GM12878 (cell line): Measurements from ENCODE around the gene TARBP2. TPM values are rescaled to one million over a fixed set of nuclear protein-coding genes. Genes with fewer than 3 reads are reported as not detected.

Experiments
- ATAC-seq: fragments of 200-7000 bp; cut with Tn5 transposase; 3 replicates; pipeline ENCODE4 v1.9.1; 2020; ENCODE audit warnings: mild to moderate bottlenecking, moderate library complexity
- BruUV-seq: library from RNA; stranded (reverse); fragments of 400-500 nt; replicated peaks from 2 replicates; lab custom pipeline; 2021; lab: Mats Ljungman, UMichigan
- CTCF ChIA-PET: fragments of 300-600 bp; sonication (Branson Sonifier 250); formaldehyde crosslinking; extraction: SDS; loops from one replicate; lab custom pipeline; 2021; ENCODE audit warnings: inconsistent platforms; lab: Yijun Ruan, JAX
- POLR2A ChIA-PET: fragments of 350-600 bp; formaldehyde crosslinking; extraction: SDS; loops from one replicate; lab custom pipeline; 2021; ENCODE audit warnings: inconsistent platforms; lab: Charles Lee
- RAD21 ChIA-PET: fragments of 300-600 bp; sonication (Branson Sonifier 250); formaldehyde crosslinking; loops from one replicate; lab custom pipeline; 2023; ENCODE audit warnings: antibody characterized with exemption; ENCODE audit not compliant: unreplicated experiment; lab: Charles Lee
- SMC1A ChIA-PET: fragments of 300-600 bp; sonication (Branson Sonifier 250); formaldehyde crosslinking; loops from one replicate; lab custom pipeline; 2023; ENCODE audit not compliant: unreplicated experiment, uncharacterized antibody; lab: Charles Lee
- DNase-seq: peaks from one replicate; pipeline ENCODE4 v3.0.0-alpha.2; 2011; ENCODE audit warnings: low read depth, low spot score
- FAIRE-seq: peaks from 3 replicates; lab custom pipeline; 2011; peaks lifted over from hg19 to GRCh38; lab: Jason Lieb, UNC
- H2AFZ ChIP-seq: 2 replicates; pipeline ENCODE4 v1.6.0; 2011; ENCODE audit warnings: low read depth, low read length, control low read depth; ENCODE audit not compliant: control insufficient read depth
- H3K27ac ChIP-seq: 2 replicates; pipeline ENCODE4 v1.5.1; 2011; ENCODE audit warnings: control low read depth; ENCODE audit not compliant: control insufficient read depth, insufficient read depth
- H3K27me3 ChIP-seq, 2 experiments: replicated peaks in 1 of 2; 2 replicates each; pipeline versions ENCODE4 v1.6.0 to v1.6.1; 2011; ENCODE audit warnings: low read length in 1 of 2; ENCODE audit not compliant: control insufficient read depth in 2 of 2, insufficient read depth in 2 of 2
- H3K36me3 ChIP-seq, 2 experiments: 2 replicates each; pipeline ENCODE4 v1.5.1; 2011; ENCODE audit warnings: low read length in 1 of 2; ENCODE audit not compliant: control insufficient read depth in 2 of 2, insufficient read depth in 2 of 2
- H3K4me1 ChIP-seq: 2 replicates; pipeline ENCODE4 v1.6.1; 2011; ENCODE audit warnings: mild to moderate bottlenecking, low read length, moderate library complexity, mixed read lengths; ENCODE audit not compliant: control insufficient read depth, insufficient read depth
- H3K4me2 ChIP-seq: 2 replicates; pipeline ENCODE4 v1.6.0; 2011; ENCODE audit warnings: control low read depth; ENCODE audit not compliant: control insufficient read depth, insufficient read depth
- H3K4me3 ChIP-seq: fragments of 200-600 bp; sonication (generic); 2 replicates; pipeline ENCODE4 v1.5.1; 2016
- H3K79me2 ChIP-seq: 2 replicates; pipeline ENCODE4 v1.6.0; 2011; ENCODE audit warnings: low read length; ENCODE audit not compliant: control insufficient read depth, insufficient read depth
- H3K9ac ChIP-seq: 2 replicates; pipeline ENCODE4 v1.8.0; 2011; ENCODE audit warnings: low read length, control low read depth, mixed read lengths; ENCODE audit not compliant: control insufficient read depth, insufficient read depth
- H3K9me3 ChIP-seq: replicated peaks from 3 replicates; pipeline ENCODE4 v1.5.1; 2011; ENCODE audit warnings: mild to moderate bottlenecking, low read length; ENCODE audit not compliant: control insufficient read depth, insufficient read depth
- H4K20me1 ChIP-seq: 2 replicates; pipeline ENCODE4 v1.6.0; 2011; ENCODE audit not compliant: control insufficient read depth, insufficient read depth
- ATF7 ChIP-seq: fragments of 450-650 bp; IDR thresholded peaks from 2 replicates; pipeline ENCODE4 v1.6.1; 2016; ENCODE audit warnings: low read depth, mild to moderate bottlenecking
- BACH1 ChIP-seq: fragments of 450-650 bp; IDR thresholded peaks from 2 replicates; pipeline ENCODE4 v1.6.1; 2017; ENCODE audit warnings: mild to moderate bottlenecking, borderline replicate concordance
- CHD2 ChIP-seq: IDR thresholded peaks from 2 replicates; pipeline ENCODE4 v1.6.1; 2011; ENCODE audit warnings: low read depth, low read length, improper control_type of control experiment, borderline replicate concordance
- EED ChIP-seq: sonication (generic); IDR thresholded peaks from 2 replicates; pipeline ENCODE4 v1.6.1; 2016; ENCODE audit warnings: antibody characterized with exemption, low read depth
- EP300 ChIP-seq, 2 experiments: fragments of 150-350 bp in 1 of 2; IDR thresholded peaks; 2 replicates each; pipeline ENCODE4 v1.6.1; 2011 to 2012; ENCODE audit warnings: low read depth in 2 of 2, low read length in 2 of 2, borderline replicate concordance in 1 of 2, improper control_type of control experiment in 1 of 2, inconsistent platforms in 1 of 2; ENCODE audit not compliant: control insufficient read depth in 1 of 2
- JUNB ChIP-seq: IDR thresholded peaks from 2 replicates; pipeline ENCODE4 v1.6.1; 2016; ENCODE audit warnings: antibody characterized with exemption, mild to moderate bottlenecking
- NR2C1 ChIP-seq: fragments of 450-650 bp; IDR thresholded peaks from 2 replicates; pipeline ENCODE4 v1.6.1; 2017; ENCODE audit warnings: antibody characterized with exemption, mild to moderate bottlenecking, moderate library complexity
- RUNX3 ChIP-seq: IDR thresholded peaks from 2 replicates; pipeline ENCODE4 v1.6.1; 2012; ENCODE audit warnings: low read length, inconsistent platforms
- SIX5 ChIP-seq: IDR thresholded peaks from 2 replicates; pipeline ENCODE4 v1.6.1; 2011; ENCODE audit warnings: mild to moderate bottlenecking, low read depth, low read length, moderate library complexity; ENCODE audit not compliant: severe bottlenecking
- SUPT20H ChIP-seq: IDR thresholded peaks from 2 replicates; pipeline ENCODE4 v1.6.1; 2011; ENCODE audit warnings: low read depth, mild to moderate bottlenecking, low read length, moderate library complexity, borderline replicate concordance; ENCODE audit not compliant: control insufficient read depth
- SUZ12 ChIP-seq: fragments of 200-600 bp; sonication (generic); IDR thresholded peaks from one replicate; pipeline ENCODE4 v1.6.1; 2018; ENCODE audit warnings: antibody characterized with exemption, mild to moderate bottlenecking; ENCODE audit not compliant: unreplicated experiment
- TAF1 ChIP-seq: IDR thresholded peaks from 2 replicates; pipeline ENCODE4 v1.6.1; 2011; ENCODE audit warnings: mild to moderate bottlenecking, low read depth, low read length, borderline replicate concordance
- whole genome bisulfite sequencing: methylation state at CpG from one replicate; pipeline ENCODE4 v1.1.6; 2016; ENCODE audit warnings: low lambda C conversion rate; ENCODE audit not compliant: insufficient replicate concordance, insufficient coverage; ENCODE audit errors: missing lambda C conversion rate; 5-methylcytosine and 5-hydroxymethylcytosine counted together
- in situ Hi-C: fragments of 300-500 bp; cut with MboI; formaldehyde crosslinking; loops from 9 replicates; pipeline ENCODE4 v1.14.3; 2018; ENCODE audit warnings: mixed read lengths
- intact Hi-C: fragments of 100-400 bp; cut with micrococcal nuclease; formaldehyde crosslinking; loops from one replicate; pipeline ENCODE4 v1.14.2; 2022; ENCODE audit not compliant: unreplicated experiment
- polyA plus RNA-seq, 11 experiments: library from polyadenylated mRNA; depleted of rRNA in 4 of 11; unstranded in 6 of 11; stranded (reverse) in 5 of 11; fragments of >200 nt; fragmentation: Nextera tagmentation in 4 of 11; fragmentation: Illumina TruSeq in 1 of 11; extraction: Ambion mirVana in 4 of 11; extraction: Trizol in 1 of 11; gene quantifications; 1 replicate in 1 of 11; 2 replicates in 10 of 11; pipeline versions ENCODE4 v1.2.1 to v1.2.3, GENCODE V29; 2011 to 2016; ENCODE audit warnings: inconsistent platforms in 2 of 11, missing spikeins in 2 of 11, low read depth in 1 of 11
- total RNA-seq, 4 experiments: library from RNA; depleted of rRNA in 3 of 4; stranded (reverse); fragments of >200 nt in 3 of 4; fragmentation: Illumina TruSeq in 1 of 4; extraction: Trizol in 1 of 4; gene quantifications; 2 replicates each; pipeline versions ENCODE4 v1.2.1 to v1.2.3, GENCODE V29; 2013 to 2021
- TF ChIP-seq, protein P1 (sequence below): fragments of 450-650 bp; IDR thresholded peaks from 2 replicates; pipeline ENCODE4 v1.6.1; 2017; ENCODE audit warnings: mild to moderate bottlenecking, low read depth, inconsistent platforms; ENCODE audit not compliant: poor library complexity, severe bottlenecking
- TF ChIP-seq, protein P2 (sequence below): fragments of 450-650 bp; formaldehyde crosslinking; IDR thresholded peaks from 2 replicates; pipeline ENCODE4 v1.5.0; 2022; ENCODE audit warnings: mild to moderate bottlenecking, missing genetic modification characterization

TARBP2 gene
- total and polyA plus RNA-seq, 10 of the 15 experiments (the other 5 are each of a cell fraction or from before 2014, with no cell fraction given): 5.5 to 60.1 (median 36.8) TPM

DNA sequence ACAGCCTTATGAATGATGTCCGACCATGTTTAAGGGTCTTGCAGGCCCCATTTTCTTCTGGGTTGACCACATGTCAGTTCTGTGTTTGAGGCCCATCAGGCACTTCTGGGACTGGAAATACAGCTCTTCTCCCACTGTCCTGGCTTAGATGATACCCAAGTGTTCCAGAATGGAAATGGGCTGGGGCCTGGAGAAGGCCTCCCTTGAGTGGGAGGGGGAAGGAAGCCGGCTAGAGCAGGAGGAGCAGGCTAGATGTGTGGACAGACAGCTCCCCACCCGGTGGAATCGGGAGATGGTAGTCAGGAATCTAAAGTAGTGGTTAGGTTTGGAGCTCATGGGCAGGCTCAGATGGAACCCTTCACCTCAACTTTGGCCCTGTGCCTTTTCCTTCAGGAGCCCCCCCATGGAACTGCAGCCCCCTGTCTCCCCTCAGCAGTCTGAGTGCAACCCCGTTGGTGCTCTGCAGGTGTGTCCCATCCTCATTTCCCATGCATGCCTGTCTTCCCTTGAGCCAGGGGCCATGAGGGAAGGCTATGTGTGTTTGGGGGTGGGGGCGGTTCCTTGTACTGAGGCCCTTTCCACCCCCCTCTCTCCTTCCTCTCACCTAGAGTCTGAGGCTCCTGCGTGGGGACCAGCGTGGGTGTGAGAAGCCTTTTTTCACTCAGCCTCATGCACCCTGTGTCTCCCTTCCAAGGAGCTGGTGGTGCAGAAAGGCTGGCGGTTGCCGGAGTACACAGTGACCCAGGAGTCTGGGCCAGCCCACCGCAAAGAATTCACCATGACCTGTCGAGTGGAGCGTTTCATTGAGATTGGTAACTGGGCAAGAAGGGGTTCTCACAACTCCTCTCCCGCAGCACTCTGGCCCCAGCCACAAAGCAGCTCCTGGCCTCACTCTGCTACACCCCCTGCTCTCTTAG, 3.2 kb downstream of the TARBP2 start (continued):
- TF ChIP-seq EED (no peak), SUZ12 (no peak), TAF1 (no peak)

DNA sequence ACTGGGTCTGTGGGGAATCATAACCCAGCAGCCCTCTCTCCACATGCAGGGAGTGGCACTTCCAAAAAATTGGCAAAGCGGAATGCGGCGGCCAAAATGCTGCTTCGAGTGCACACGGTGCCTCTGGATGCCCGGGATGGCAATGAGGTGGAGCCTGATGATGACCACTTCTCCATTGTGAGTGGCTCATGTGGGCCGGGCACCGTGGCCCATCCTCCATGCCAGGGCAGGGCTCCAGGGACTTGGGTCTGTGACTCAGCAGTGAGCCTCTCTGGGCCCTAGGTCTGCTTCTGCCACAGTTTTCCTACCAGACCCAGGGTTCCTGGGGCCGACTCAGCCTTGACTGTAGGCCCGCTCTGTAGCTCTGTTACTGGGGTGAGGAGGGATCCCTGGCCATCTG, 4.0 kb downstream of the TARBP2 start:
- CTCF ChIA-PET: interaction anchor here (1.1 to 2.5 kb wide), 2 partner anchors 12 to 153 kb away, joined by 3 to 10 read pairs; no protein-coding TSS in a partner anchor
- peaks cover 10% of the 10 kb centered on the region for H3K4me1 ChIP-seq
- no peak overlapping the region for H3K27ac ChIP-seq
- H4K20me1 ChIP-seq: no peaks in the 10 kb centered on the region
- no peak for DNase-seq
- no peaks in the 10 kb centered on the region for H3K27me3 ChIP-seq
- no peak overlapping the region for H3K9ac ChIP-seq
- no TSS peak for BruUV-seq
- no peak overlapping the region for H2AFZ ChIP-seq
- H3K36me3 ChIP-seq: peaks cover 9 to 12% of the 10 kb centered on the region in 2 experiments; a peak in 2 of 4 replicates
- WGBS: 83% methylated on average over 10 of the region's 10 CpGs
- ATAC-seq: no peak
- POLR2A ChIA-PET: no interaction called here
- H3K4me2 ChIP-seq: no peak overlapping the region
- H3K9me3 ChIP-seq: no peaks in the 10 kb centered on the region
- H3K4me3 ChIP-seq: no peak overlapping the region
- SMC1A ChIA-PET: no interaction called here
- peaks cover 8% of the 10 kb centered on the region for H3K79me2 ChIP-seq
- in situ Hi-C loops (no loop called here), intact Hi-C loops (loop anchor here (5.0 kb wide), 1 partner anchor 293 kb away; no protein-coding TSS in a partner anchor)
- no peak for FAIRE-seq
- RAD21 ChIA-PET: interaction anchor here (1.1 kb wide), 1 partner anchor 124 kb away, joined by 3 read pairs; no protein-coding TSS in a partner anchor
- TF ChIP-seq SUPT20H (no peak), JUNB (no peak), BACH1 (no peak), NR2C1 (no peak), TAF1 (no peak), ATF7 (no peak), RUNX3 (no peak), CHD2 (no peak), SIX5 (no peak), EP300 (IDR thresholded peaks at IDR 0.05; ENCODE audit: borderline replicate concordance in 1 of 2, control insufficient read depth in 1 of 2, low read depth in 2 of 2, low read length in 2 of 2) (no peak)
- TF ChIP-seq, protein P1, sequence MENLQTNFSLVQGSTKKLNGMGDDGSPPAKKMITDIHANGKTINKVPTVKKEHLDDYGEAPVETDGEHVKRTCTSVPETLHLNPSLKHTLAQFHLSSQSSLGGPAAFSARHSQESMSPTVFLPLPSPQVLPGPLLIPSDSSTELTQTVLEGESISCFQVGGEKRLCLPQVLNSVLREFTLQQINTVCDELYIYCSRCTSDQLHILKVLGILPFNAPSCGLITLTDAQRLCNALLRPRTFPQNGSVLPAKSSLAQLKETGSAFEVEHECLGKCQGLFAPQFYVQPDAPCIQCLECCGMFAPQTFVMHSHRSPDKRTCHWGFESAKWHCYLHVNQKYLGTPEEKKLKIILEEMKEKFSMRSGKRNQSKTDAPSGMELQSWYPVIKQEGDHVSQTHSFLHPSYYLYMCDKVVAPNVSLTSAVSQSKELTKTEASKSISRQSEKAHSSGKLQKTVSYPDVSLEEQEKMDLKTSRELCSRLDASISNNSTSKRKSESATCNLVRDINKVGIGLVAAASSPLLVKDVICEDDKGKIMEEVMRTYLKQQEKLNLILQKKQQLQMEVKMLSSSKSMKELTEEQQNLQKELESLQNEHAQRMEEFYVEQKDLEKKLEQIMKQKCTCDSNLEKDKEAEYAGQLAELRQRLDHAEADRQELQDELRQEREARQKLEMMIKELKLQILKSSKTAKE: no peak
- TF ChIP-seq, protein P2, sequence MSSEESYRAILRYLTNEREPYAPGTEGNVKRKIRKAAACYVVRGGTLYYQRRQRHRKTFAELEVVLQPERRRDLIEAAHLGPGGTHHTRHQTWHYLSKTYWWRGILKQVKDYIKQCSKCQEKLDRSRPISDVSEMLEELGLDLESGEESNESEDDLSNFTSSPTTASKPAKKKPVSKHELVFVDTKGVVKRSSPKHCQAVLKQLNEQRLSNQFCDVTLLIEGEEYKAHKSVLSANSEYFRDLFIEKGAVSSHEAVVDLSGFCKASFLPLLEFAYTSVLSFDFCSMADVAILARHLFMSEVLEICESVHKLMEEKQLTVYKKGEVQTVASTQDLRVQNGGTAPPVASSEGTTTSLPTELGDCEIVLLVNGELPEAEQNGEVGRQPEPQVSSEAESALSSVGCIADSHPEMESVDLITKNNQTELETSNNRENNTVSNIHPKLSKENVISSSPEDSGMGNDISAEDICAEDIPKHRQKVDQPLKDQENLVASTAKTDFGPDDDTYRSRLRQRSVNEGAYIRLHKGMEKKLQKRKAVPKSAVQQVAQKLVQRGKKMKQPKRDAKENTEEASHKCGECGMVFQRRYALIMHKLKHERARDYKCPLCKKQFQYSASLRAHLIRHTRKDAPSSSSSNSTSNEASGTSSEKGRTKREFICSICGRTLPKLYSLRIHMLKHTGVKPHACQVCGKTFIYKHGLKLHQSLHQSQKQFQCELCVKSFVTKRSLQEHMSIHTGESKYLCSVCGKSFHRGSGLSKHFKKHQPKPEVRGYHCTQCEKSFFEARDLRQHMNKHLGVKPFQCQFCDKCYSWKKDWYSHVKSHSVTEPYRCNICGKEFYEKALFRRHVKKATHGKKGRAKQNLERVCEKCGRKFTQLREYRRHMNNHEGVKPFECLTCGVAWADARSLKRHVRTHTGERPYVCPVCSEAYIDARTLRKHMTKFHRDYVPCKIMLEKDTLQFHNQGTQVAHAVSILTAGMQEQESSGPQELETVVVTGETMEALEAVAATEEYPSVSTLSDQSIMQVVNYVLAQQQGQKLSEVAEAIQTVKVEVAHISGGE: no peak
